MM.1S (cell line): Measurements from ENCODE around the gene NTM.

ENCODE experiments used
- DNase-seq: peaks from one replicate; pipeline ENCODE4 v3.0.0-alpha.2; 2015
- H2AFZ ChIP-seq: fragments of 300-600 bp; sonication (generic); 2 replicates; pipeline ENCODE4 v1.6.0; 2016; ENCODE audit warnings: antibody characterized with exemption, low read length
- H3F3A ChIP-seq: fragments of 300-600 bp; sonication (generic); 2 replicates; pipeline ENCODE4 v1.6.1; 2016; ENCODE audit warnings: mild to moderate bottlenecking, antibody characterized with exemption, low read length, moderate library complexity, mixed read lengths; ENCODE audit not compliant: insufficient read depth
- H3K27ac ChIP-seq: fragments of 300-600 bp; sonication (generic); 2 replicates; pipeline ENCODE4 v1.5.1; 2016; ENCODE audit warnings: mild to moderate bottlenecking, low read length
- H3K27me3 ChIP-seq: fragments of 300-600 bp; sonication (generic); replicated peaks from 2 replicates; pipeline ENCODE4 v1.6.0; 2016; ENCODE audit warnings: low read length; ENCODE audit not compliant: insufficient read depth
- H3K36me3 ChIP-seq: fragments of 300-600 bp; sonication (generic); replicated peaks from 2 replicates; pipeline ENCODE4 v1.6.1; 2016; ENCODE audit warnings: mild to moderate bottlenecking, low read length, mixed read lengths; ENCODE audit not compliant: insufficient read depth
- H3K4me1 ChIP-seq: fragments of 300-600 bp; sonication (generic); 2 replicates; pipeline ENCODE4 v1.6.1; 2016; ENCODE audit warnings: low read length, mixed read lengths
- H3K4me2 ChIP-seq: fragments of 300-600 bp; sonication (generic); 2 replicates; pipeline ENCODE4 v1.6.0; 2016; ENCODE audit warnings: low read depth, low read length
- H3K4me3 ChIP-seq: fragments of 300-600 bp; sonication (generic); 2 replicates; pipeline ENCODE4 v1.5.1; 2016; ENCODE audit warnings: low read length, mixed read lengths
- H3K79me2 ChIP-seq: fragments of 300-600 bp; sonication (generic); 2 replicates; pipeline ENCODE4 v1.6.1; 2016; ENCODE audit warnings: mixed run types, low read length, mixed read lengths
- H3K9ac ChIP-seq: fragments of 300-600 bp; sonication (generic); 2 replicates; pipeline ENCODE4 v1.6.1; 2016; ENCODE audit warnings: low read length, mixed read lengths
- H3K9me2 ChIP-seq: fragments of 300-600 bp; sonication (generic); replicated peaks from 2 replicates; pipeline ENCODE4 v1.6.1; 2016; ENCODE audit warnings: mild to moderate bottlenecking, low read length, mixed read lengths; ENCODE audit not compliant: insufficient read depth
- H3K9me3 ChIP-seq: fragments of 300-600 bp; sonication (generic); replicated peaks from 2 replicates; pipeline ENCODE4 v1.6.1; 2016; ENCODE audit warnings: mild to moderate bottlenecking, low read length, mixed read lengths; ENCODE audit not compliant: insufficient read depth
- H4K20me1 ChIP-seq: fragments of 300-600 bp; sonication (generic); 2 replicates; pipeline ENCODE4 v1.6.1; 2016; ENCODE audit warnings: mild to moderate bottlenecking, low read length, moderate library complexity, mixed read lengths; ENCODE audit not compliant: insufficient read depth
- EZH2 ChIP-seq: fragments of 300-600 bp; sonication (generic); optimal IDR thresholded peaks from 2 replicates; pipeline ENCODE3; 2017; ENCODE audit warnings: low read depth, mild to moderate bottlenecking, antibody characterized with exemption, low read length, mixed read lengths
- EZH2phosphoT487 ChIP-seq: fragments of 300-600 bp; sonication (generic); IDR thresholded peaks from 2 replicates; pipeline ENCODE4 v1.6.1; 2018; ENCODE audit warnings: antibody characterized with exemption, low read length
- TF ChIP-seq, protein P1 (sequence below): fragments of 300-600 bp; sonication (generic); IDR thresholded peaks from 2 replicates; pipeline ENCODE4 v1.5.1; 2016; ENCODE audit warnings: antibody characterized with exemption, low read length, mixed read lengths

NTM gene

GRCh38 chr11:132186699-132187098 lies 816.3 kb downstream of the NTM start:
- Histone ChIP-seq H3K4me2 (no peak overlapping the region), H3K4me3 (no peak overlapping the region), H3K36me3 (no peaks in the 10 kb centered on the region), H4K20me1 (no peaks in the 10 kb centered on the region), H3K9me3 (no peaks in the 10 kb centered on the region), H3K79me2 (no peaks in the 10 kb centered on the region), H2AFZ (no peak overlapping the region), H3F3A (no peaks in the 10 kb centered on the region), H3K9me2 (no peaks in the 10 kb centered on the region), H3K9ac (no peak overlapping the region), H3K4me1 (no peaks in the 10 kb centered on the region), H3K27ac (no peak overlapping the region), H3K27me3 (no peaks in the 10 kb centered on the region)
- TF ChIP-seq, protein P1, sequence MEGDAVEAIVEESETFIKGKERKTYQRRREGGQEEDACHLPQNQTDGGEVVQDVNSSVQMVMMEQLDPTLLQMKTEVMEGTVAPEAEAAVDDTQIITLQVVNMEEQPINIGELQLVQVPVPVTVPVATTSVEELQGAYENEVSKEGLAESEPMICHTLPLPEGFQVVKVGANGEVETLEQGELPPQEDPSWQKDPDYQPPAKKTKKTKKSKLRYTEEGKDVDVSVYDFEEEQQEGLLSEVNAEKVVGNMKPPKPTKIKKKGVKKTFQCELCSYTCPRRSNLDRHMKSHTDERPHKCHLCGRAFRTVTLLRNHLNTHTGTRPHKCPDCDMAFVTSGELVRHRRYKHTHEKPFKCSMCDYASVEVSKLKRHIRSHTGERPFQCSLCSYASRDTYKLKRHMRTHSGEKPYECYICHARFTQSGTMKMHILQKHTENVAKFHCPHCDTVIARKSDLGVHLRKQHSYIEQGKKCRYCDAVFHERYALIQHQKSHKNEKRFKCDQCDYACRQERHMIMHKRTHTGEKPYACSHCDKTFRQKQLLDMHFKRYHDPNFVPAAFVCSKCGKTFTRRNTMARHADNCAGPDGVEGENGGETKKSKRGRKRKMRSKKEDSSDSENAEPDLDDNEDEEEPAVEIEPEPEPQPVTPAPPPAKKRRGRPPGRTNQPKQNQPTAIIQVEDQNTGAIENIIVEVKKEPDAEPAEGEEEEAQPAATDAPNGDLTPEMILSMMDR: no peak
- TF ChIP-seq EZH2phosphoT487 (no peak), EZH2 (no peak)
- DNase-seq: no peak

GRCh38 chr11:132187386-132187785 lies 817.0 kb downstream of the NTM start:
- Histone ChIP-seq H3K4me2 (no peak overlapping the region), H3K36me3 (no peaks in the 10 kb centered on the region), H3F3A (no peaks in the 10 kb centered on the region), H4K20me1 (no peaks in the 10 kb centered on the region), H2AFZ (no peak overlapping the region), H3K79me2 (no peaks in the 10 kb centered on the region), H3K4me3 (no peak overlapping the region), H3K9me3 (no peaks in the 10 kb centered on the region), H3K9me2 (no peaks in the 10 kb centered on the region), H3K27me3 (no peaks in the 10 kb centered on the region), H3K27ac (no peak overlapping the region), H3K9ac (no peak overlapping the region), H3K4me1 (no peaks in the 10 kb centered on the region)
- no peak for DNase-seq
- no peak for TF ChIP-seq EZH2phosphoT487

DNA sequence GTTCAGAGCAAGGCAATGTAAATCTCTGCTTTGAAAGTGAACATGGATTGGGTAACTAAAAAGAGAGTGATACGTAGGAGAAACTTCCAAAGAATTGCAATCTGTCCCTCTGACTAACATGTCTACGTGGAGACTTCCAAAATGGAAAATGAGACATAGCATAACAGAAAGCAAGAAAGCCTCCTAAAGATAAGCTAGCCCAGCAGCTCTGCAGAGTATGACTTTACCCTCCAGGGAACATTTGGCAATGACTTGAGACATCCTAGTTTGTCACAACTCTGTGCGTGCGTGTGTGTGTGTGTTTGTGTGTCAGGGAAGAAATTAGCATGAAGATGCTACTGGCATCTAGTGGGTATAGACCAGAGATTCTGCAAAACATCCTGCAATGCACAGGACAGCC lies 817.4 kb downstream of the NTM start:
- no peaks in the 10 kb centered on the region for H3K36me3 ChIP-seq
- no peak for DNase-seq
- H4K20me1 ChIP-seq: no peaks in the 10 kb centered on the region
- H3K4me3 ChIP-seq: no peak overlapping the region
- H3K4me1 ChIP-seq: no peaks in the 10 kb centered on the region
- H3K27me3 ChIP-seq: no peaks in the 10 kb centered on the region
- H2AFZ ChIP-seq: no peak overlapping the region
- no peak overlapping the region for H3K27ac ChIP-seq
- no peaks in the 10 kb centered on the region for H3K9me2 ChIP-seq
- H3K9me3 ChIP-seq: no peaks in the 10 kb centered on the region
- no peak overlapping the region for H3K9ac ChIP-seq
- TF ChIP-seq EZH2phosphoT487: no peak
- TF ChIP-seq, protein P1: no peak
- no peak for TF ChIP-seq EZH2
- H3K4me2 ChIP-seq: no peak overlapping the region
- no peaks in the 10 kb centered on the region for H3K79me2 ChIP-seq
- no peaks in the 10 kb centered on the region for H3F3A ChIP-seq

GRCh38 chr11:132196928-132197327 lies 826.5 kb downstream of the NTM start:
- Histone ChIP-seq H3K9me3 (no peaks in the 10 kb centered on the region), H4K20me1 (no peaks in the 10 kb centered on the region), H3K4me2 (no peak overlapping the region), H3K27me3 (no peaks in the 10 kb centered on the region), H3K4me1 (no peaks in the 10 kb centered on the region), H3K4me3 (no peak overlapping the region), H3F3A (no peaks in the 10 kb centered on the region), H3K36me3 (no peaks in the 10 kb centered on the region), H2AFZ (no peak overlapping the region), H3K27ac (no peak overlapping the region), H3K9me2 (no peaks in the 10 kb centered on the region), H3K79me2 (no peaks in the 10 kb centered on the region), H3K9ac (no peak overlapping the region)
- no peak for DNase-seq
- TF ChIP-seq, protein P1: no peak
- TF ChIP-seq EZH2 (no peak), EZH2phosphoT487 (no peak)
